GM19467 (cell line): Measurements from ENCODE around the gene GALNT18.

Experiments
- ATAC-seq: cut with Tn5 transposase; IDR thresholded peaks from one replicate; pipeline ENCODE4 v1.9.1; 2021; ENCODE audit warnings: mild to moderate bottlenecking, moderate library complexity; ENCODE audit not compliant: unreplicated experiment

The GALNT18 gene

DNA sequence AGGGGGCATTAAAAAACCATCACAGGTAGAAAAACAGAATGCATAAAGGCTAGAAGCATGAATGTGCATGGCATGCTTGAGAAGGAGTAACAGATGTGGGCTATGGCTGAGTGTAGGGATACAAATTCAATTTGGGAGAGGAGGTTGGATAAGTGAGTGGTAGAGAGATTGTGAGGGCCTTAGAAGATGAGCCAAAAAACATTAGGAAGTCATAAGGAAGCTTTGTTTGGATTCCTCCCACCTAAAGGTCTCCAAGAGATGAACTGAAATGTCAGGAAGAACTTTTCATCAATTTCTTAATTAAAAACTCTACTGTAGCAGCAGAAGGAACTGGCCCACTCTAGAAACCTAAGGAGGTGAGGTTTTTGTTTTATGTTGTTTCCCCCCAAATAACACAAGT lies 227.6 kb downstream of the GALNT18 start:
- ATAC-seq = no peak

DNA sequence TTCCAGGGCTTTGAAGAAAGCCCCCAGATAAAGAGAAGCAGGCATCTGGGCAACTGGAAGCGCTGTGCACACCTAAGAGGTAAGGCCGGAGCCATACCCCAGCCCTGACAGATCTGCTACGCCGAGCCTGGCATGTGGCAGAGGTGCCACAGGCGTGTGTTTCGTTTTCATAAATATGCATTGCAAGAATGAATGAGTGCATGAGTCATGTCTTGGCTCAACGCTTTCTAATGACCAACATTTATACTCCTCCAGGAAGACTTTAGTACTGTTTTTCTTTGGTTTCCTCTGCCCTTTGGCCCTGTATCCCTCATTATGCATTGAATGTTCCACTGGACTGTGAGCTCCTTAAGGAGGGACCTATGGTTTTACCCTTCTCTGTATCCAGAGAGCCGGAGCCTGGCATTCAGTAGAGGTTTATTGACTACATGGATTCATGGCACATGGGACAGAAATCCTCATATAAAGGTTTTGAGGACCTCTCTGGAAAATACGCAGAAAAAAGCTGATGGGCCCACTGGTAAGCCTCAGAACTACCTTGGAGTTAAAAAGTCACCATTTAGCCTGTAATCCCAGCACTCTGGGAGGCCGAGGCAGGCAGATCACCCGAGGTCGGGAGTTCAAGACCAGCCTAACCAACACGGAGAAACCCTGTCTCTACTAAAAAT lies 229.9 kb downstream of the GALNT18 start:
- no peak for ATAC-seq

DNA sequence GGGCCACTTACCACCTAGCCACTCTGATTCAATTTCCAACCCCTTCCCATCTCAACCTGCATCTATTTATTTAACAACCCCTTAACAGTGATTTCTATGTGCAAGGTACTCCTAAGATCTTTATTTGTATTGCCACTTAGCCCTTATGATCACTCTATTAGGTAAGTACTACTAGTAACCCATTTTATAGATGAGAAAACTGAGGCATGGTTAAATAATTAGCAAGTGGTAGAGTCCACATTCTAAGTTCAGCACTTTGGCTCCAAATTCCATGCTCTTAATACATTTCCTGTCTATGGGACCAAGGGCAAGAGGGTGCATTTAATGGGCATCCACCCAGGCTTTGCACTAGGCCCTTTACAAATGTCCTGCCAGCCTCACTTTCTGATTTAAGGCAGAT lies 230.6 kb downstream of the GALNT18 start:
- ATAC-seq = no peak

DNA sequence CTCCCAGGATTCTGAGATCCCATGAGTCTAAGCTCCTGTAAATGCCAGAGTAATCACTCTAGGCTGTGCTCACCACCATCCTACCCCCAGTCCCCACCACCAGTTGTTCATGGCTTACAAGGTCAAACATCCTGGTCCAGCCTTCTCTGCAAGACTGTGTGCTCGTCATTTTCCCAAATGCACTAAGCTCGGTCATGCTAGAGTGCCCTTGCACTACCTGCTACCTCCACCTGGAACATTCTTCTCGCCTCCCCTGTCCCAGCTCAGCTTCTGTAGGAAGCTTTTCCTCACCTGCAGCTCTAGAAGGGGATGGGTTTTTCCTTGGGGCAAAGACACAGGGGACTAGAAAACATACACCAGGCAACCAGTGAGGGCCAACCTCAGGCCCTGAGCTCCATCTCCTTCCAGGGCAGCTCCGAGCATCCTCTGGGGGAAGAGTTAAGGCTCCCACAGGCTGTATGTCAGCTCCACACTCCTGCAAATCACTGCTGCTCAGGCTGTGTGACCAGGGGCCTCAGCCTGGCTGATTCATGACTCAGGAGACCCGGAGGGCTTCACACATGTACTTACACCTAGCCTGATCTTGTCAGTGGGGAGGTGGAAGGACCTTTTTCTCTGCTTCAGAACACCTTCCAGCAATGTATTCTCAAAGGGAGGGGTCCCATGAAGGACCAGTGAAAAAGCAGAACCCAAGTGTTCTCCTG lies 231.6 kb downstream of the GALNT18 start:
- no peak for ATAC-seq

DNA sequence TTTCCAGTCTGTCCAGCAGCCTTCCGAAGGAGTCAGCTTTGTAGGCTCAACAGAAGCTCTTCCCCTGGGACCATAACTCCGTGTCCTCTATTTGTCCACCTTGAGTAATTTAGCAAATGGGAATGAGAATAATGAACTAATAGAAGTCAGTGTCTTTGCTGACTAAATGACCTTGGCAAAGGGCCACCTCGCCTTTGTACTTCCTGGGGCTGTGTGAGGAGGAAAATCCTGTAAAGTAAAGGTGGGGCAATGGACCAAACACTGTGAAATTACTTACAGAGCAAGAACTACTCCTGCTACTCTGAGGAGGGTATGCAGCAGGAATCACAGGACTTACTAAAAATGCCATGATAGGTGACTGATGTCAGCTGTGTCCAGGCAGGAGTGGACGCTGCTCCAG lies 232.6 kb downstream of the GALNT18 start:
- ATAC-seq = no peak

DNA sequence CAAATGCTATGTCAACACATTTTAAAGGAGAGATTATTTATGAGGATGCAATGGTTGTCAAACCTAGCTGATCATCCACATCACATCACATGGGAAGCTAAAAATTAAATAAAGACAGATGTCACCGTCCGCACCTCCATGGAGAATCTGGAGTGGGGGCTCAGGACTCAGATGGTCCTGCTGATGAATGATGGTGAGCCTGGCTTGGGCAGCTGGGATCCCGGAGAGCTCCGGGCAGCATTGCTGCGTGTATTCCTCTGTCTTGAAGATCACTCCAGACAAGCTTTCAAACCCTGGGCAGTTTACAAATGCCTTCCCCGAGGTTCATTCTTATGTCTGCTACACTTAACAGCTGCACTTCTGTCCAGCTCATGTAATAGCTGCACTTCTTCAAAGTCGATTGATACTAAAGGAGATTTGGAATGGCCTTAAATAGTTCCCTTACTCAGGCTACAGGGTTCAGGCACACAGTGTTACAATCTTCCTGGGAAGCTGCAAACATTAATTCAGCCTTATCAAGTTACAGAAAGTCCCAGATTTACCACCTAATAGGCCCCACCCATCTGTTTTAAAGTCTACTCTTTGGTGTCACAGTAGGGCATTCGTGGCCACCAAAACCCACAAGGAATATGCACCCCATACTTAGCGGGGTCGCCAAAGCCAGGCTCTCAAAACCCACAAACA lies 234.0 kb downstream of the GALNT18 start:
- no peak for ATAC-seq

DNA sequence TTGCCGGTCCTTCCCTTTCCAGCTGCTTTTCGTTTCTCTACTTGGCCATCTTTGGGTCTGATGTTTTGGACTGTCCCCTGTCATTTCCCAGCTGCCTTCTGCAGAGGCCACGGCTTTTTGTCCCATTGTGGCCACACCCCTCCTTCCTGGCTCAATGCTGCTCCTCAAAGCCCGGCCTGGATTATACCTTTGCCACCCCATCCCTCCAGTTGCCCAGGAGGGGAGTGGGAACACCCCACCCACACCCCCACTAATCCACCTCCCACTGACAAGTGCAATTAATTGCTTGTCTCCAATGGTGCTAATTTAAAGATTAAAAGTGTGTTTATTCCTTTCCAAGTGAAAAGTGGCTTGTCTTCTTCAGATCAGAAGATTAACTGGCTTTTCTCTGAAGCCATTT lies 234.6 kb downstream of the GALNT18 start:
- ATAC-seq = no peak

DNA sequence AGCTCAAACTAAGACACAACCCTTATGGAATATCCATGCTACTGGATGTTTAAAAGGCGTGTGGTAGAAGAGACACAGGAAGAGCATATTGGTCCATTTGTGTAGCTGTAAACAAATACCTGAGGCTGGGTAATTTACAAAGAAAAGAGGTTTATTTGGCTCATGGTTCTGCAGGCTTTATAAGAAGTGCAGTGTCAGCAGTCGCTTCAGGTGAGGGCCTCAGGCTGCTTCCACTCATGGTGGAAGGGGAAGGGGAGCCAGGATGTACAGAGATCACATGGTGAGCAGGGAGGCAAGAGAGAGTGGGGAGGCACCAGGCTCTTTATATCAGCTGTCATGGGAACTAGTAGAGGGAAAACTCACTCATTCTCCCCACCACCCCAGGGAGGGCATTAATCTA lies 237.0 kb downstream of the GALNT18 start:
- ATAC-seq = no peak

DNA sequence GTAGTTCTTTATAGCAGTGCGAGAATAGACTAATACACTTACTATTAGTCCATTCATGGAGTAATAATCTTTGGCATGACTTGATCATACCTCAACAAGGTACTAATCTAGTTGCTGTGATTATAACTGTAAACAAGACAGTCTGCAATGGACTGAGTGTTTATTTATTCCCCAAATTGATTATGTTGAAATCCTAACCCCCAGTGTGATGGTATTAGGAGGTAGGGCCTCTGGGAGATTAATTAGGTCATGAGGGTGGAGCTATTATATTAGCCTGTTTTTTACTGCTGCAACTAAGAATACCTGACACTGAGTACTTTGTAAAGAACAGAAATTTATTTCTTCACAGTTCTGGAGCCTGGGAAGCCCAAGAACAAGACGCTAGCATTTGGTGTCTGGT lies 237.8 kb downstream of the GALNT18 start:
- ATAC-seq = no peak

DNA sequence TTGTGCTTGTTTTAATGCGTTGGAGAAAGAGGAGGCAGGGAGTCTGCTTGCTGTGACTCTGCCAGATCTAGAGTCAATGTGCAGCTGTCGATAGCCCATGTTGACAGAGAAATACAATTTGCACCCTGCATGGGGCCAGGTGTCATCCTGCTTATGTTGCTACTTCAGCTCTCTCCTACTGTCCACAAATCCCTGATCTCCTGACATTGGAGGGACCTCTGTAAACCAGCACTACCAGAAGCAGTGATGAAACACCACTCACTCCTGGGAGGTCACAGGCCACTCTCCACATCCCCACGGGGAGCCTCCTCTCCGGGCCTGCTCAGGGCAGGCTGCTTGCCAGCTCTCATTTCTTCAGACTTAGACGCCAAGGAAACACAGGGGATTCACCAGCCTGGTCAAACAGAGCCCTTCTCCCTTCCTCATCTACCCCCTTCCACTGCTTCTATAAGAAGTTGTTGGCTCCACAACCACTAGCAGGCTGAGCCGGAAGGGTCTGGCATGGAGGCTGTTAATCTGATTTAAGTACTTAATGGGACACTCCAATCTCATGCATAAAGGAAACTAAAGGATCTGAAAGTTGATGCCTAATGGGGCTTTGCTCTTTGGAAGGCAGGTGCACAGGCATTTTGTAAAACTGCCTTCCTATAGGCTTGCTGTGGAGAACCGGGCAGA lies 238.8 kb downstream of the GALNT18 start:
- no peak for ATAC-seq

DNA sequence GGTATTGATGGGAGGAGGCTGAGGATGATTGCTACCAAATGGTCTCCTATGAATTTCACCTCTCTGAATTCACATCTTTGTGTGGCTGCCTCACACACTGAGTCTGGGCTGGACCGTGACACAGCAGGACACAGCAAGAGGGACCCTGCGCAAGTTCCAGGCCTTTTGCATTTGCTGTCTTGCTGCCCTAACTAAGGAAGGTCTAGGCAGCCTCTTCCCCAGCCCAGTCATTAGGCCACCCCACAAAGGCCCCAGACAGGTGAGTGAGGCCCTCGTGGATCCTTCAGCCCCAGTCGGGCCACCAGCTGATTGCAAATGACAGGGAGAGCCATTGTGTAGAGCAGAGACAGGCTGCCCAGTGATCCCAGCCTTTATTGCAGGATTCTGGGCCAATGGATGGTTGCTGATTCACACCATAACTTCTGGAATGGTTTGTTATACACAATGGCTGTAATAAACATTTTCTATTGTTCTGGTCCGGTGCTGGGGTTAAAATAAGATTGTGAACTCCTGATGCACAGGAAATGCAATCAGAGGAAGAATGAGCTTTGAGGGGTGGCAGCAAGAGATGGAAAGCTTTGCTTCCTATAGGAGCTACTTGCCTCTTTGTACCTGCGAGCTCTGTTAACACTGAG lies 240.2 kb downstream of the GALNT18 start:
- ATAC-seq = no peak

DNA sequence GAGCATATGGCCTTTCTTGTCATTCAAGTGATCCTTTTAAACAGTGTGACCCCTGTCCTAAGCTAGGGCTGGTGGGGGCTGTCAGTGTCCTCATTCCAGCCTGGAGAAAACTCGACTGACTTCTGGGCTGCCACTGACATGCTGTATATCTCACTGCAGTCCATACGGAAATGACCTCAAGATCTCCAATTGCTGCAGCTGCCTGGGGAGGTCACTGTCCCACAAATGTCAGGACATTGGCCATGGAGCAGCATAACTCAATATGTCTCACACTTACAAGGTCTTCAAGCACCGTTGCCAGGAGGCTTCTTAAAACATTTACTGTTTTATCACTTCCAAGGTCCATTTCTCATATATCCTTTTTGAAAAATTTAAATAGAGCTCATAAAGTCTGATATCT lies 240.9 kb downstream of the GALNT18 start:
- no peak for ATAC-seq

DNA sequence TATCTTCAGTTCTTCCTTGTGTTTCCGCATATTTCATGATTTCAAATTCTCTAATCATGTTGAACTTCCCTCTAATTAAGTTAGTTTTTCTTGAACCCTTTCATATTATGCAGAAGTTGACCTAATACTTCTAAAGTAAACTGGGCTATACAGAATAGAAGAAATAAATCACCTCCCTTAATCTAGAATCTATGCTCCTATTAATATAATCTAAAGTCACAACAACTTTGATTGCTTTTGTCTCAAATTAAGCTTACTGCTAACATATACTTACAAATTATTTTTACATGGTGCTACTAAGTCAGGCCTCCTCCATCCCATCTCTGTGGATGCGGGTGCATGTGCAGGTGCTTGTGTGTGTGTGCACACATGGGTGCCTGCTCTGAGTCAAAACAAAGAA lies 241.5 kb downstream of the GALNT18 start:
- ATAC-seq = no peak

DNA sequence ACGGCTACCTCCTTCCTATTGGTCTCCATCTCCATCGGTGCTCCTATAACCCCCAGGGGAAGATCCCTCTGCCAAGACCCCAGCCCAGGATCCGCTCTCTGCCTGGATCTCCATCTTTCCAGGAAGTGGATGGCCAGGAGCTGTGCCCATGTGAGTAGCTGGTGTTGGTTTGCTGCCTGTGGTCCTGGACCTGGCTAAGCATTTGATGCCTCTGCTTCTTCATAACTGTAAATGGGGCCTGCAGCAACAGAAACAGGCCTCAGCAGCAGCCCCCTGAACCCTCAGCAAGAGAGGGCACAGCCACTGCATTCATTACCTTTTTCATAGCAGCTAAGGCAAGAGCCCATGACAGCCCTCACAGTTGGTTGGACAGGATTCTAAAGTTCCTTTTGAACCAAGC lies 242.1 kb downstream of the GALNT18 start:
- ATAC-seq = no peak

DNA sequence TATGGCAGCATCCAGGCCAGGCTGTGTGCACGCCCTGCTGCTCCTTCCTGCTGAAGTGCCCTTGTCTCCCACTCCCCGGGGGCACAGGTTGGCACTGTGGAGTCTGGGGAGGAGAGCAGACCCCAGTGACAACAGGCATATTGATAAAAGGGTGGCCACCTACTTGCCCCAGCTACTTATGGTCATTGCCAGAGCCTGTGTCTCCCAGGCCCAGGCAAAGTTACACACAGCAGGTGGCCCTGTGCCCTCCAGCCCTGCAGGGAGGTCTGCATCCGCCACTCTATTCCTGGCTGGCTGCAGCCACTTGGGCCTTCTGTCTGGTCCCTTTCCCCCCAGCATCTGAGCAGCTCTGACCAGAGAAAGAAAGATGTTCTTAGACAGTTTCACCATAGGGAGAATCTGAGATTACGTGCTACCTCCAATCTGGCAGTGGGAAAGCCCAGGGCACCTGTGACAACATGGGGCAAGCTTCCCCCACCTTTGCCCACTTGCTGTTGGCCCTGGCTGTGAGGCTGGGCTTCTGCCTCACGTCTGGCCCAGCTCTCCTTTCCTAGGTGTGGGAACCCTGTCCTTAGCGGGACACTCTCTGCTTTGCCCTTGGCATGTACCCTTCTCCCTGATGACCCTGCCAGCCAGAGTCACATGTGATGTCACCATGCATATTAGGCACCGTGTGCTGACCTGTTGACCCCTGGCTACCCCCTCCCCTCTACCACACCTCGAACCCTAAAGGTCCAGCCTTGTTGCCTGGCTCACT lies 243.4 kb downstream of the GALNT18 start:
- ATAC-seq = no peak

DNA sequence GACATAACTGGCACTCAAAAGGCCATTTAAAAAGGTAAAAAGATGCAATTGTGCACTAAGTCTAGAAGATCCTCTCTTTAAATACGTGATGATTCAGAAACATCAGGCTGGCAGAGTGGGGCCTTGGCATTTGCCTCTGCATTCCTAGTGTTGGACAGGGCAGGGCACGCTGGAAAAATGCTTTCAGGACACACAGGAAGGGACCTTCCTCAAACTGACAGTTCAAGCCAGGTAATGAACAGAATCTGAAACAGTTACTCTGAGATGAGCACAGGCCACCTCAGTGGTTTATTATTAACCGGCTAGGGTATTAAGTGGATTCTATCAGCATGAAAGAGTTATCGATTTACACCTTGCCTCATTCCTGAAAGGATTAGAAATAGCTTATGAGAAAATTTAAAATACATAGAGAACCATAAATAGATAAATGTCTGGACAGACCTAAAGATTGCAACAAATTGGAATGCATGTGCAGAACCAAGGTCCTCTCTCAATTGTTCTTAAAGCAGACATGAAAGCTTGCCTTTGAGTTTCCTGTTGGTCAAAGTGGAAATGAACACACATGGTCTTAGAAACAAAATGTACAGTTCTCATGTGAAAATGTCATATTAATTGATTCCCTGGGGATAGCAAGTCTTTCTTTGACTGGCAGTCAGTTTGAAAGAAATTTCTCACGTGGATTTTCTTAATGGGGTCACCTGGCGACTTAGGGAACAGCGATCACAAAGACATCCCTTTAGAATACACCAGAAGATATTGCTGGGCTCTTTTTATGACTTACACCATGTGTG lies 247.3 kb downstream of the GALNT18 start:
- peak; percentile 63 for ATAC-seq

DNA sequence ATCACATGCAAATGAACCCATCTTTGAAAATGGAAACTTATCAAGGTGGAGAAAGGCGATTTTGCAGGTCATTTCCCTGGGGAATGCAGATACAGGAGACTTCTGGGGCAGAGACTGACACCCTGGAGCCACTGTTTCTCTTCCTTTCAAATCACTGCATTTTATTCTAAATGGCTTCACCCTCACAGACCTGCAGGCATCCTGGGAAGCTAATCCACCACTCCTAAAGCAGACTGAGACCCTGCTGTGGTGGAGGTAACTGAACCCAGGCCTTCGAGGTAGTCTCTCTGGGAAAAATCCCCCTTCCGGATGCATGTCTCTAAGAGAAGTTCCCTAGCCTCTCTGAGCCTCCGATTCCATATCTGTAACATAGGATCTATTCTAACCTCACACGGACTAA lies 247.9 kb downstream of the GALNT18 start:
- ATAC-seq = no peak

DNA sequence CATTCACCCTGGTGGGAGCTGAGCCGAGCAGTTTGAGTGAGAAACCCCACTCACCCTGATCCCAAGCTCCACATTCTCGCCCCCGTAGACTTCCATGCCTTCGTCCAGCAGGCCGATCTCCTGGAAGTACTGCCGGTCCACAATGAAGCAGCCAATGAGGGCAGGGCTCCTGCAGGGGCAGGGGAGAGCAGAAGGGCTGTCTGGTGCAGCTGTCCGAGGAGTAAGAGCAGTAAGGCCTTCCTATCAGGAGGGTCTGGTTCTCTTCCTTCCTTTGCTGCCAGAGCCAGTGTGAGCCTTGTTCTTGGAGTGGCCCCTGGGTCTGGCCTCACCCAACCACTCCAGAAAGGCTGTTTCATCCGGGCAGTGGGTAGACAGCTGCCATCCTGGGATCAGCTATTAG lies 249.3 kb downstream of the GALNT18 start:
- no peak for ATAC-seq

DNA sequence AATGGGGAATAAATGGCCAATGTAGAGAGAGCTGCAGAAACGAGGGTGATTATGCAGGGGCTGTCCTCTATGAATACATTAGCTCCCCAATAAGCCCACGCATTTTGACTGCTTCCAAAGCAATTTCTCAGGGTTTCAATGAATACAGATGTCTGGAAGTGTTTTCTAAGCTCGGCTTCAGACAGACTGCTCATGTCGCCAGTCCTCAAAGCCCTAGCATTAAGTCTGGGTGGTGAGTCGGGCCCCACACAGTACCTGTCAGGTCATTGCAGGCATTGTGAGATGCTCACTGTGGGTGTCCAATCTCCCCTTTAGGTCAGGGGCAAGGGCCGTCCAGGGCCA lies 250.9 kb downstream of the GALNT18 start:
- ATAC-seq = no peak
